HG02943 (cell line): ENCODE measurements around the gene CELF2.
A peak's percentile ranks its signal among the peaks of the same experiment; 100 is the strongest.

ENCODE experiments used
- ATAC-seq: cut with Tn5 transposase; IDR thresholded peaks from one replicate; pipeline ENCODE4 v1.9.1; 2021; ENCODE audit warnings: mild to moderate bottlenecking, low read depth, moderate library complexity; ENCODE audit not compliant: unreplicated experiment

Gene CELF2

GRCh38 chr10:11255156-11255555, 237.5 kb downstream of the CELF2 start:
- no peak for ATAC-seq

DNA sequence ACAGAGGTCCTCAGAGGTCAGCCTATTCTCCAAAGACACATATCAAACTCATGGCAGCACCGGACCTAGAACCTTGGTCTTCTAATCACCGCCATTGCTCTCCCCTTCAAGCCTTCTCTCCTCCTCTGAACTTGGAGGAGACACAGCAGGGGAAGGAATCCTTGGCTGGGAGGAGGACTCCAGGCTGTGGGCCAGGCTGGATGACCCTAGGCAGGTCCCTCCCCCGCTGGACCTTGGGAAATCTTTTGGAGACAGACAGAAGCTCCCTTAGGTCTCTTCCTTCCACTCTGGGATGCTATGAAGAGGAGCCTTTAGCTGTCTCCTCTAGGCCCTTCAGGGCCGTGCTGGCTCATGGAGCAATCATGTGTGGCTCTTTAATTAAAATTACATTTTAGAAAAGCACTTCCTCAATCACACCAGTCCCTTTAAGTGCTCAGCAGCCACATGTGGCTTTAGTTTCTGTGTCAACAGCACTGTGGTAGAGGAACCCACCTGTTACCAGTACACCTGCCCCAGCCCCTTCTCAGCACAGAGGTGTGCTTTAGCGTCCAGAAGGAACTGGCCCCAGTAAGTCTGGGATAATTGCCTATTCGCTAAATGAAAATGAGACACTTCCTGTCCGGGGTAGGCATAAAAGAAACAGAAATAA, 238.2 kb downstream of the CELF2 start:
- ATAC-seq, result no peak

- ATAC-seq, result no peak
Observed at GRCh38 chr10:11256896-11257295, 239.2 kb downstream of the CELF2 start.

GRCh38 chr10:11257440-11258090, 239.9 kb downstream of the CELF2 start:
- ATAC-seq, result no peak

DNA sequence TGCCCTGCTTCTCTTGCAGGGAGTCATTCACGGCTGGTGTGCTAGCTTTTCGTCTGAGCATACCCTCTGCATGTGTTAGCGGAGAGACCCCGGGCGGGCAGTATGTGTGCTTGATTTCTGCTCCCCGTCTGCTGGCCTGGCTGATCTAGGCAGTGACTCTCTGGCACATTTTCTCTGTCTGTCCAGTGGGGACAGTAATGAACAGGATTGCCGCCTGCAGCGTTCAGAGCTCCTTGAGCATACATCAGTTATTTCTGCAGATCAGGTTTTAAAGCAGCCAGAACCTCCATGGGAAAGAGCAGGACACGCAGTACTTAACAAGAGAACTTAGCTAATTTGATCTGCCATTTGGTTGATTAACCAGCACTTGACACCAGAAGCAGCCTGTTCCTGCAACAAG, 242.5 kb downstream of the CELF2 start:
- ATAC-seq, result no peak

GRCh38 chr10:11261143-11261542, 243.5 kb downstream of the CELF2 start:
- ATAC-seq, result no peak

- ATAC-seq, result no peak
Observed at GRCh38 chr10:11261687-11262493, 244.2 kb downstream of the CELF2 start.

GRCh38 chr10:11262494-11263345, 245.0 kb downstream of the CELF2 start:
- ATAC-seq, result no peak

DNA sequence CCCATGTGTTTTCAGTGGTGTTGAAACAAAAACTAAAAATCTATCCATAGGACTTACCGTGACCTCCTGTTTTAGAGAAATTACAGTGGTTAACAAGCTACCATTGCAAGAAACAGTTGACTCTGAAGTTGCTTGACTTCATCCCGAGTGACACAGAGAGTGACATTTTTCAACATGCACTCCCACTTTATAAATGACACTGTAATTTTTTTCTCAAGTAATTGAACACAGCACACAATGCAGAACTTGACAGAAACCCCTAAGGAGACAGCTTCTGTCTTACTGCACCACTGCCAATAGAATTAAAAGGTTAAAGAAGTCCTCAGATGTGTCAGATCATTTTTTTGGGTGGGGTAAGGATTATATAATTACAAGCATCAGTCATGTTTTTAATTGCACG, 246.1 kb downstream of the CELF2 start:
- ATAC-seq, result no peak

DNA sequence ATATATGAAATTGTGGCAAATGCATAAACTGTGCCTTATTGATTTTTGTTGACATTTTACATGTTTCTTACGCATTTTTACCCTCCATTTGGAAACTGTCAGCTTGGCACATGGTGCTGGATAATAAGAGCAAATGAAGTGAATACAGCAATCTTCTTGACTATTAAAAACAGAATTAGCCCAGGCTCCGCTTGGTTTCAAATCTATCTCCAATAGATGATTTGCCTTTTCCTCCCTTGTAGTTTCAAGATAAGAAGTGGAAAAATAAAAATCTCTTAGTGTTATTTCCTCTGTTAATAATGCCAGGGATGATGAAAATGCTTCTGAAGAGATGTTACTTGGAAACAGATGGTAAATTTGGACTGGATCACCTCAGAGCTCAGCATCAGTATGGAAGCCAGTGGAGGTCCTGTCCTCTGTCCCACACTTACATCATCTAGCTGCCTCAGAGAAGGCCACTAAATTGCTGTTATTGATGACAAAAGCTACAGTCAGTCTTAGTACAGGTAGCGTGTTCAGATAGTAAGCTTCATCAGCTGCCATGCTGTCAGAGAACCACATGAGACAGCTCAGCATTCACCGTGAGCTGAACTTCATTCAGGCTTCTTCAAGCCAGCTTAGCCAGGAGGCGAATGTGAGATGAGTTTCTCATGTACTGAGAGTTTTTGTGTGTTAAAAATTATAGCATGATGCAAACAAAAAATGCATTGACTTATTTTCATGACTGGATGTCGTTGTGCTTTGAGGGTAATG, 246.8 kb downstream of the CELF2 start:
- ATAC-seq, result no peak

DNA sequence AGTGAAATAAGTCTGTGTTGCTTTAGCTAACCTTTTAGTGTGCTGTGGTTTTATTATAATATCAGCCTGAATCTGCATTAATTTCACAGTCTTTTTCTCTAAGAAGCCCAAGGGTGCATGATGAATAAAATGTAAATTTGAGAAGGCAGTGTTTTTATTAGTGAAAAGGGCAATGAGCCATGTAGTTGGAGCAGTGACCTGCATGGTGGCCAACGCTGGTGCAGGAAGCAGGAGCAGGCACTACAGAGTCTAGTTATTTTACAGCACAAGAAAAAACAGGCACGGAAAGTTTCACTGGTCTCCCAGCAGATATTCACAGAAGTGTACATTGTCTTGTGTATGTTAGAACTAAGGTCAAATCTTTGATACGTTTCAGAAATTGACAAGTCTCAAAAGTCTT, 247.8 kb downstream of the CELF2 start:
- ATAC-seq, result no peak

DNA sequence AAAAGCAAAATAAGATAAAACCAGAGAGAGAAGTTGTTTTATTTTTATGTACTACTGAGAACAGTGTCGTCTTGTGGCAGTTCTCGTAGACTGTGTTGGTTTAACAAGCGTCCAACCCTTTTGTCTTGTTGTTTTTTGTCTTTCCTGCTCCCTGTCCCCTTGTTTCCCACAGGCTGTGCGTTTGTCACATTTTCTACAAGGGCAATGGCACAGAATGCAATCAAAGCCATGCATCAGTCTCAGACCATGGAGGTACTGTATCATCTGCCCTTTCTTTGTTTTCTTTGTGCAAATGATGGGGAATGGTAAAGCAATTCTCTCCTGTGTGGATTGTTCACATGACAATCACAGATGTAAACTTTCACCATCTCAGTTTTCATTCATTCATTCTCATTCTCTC, 248.8 kb downstream of the CELF2 start:
- ATAC-seq, result no peak

DNA sequence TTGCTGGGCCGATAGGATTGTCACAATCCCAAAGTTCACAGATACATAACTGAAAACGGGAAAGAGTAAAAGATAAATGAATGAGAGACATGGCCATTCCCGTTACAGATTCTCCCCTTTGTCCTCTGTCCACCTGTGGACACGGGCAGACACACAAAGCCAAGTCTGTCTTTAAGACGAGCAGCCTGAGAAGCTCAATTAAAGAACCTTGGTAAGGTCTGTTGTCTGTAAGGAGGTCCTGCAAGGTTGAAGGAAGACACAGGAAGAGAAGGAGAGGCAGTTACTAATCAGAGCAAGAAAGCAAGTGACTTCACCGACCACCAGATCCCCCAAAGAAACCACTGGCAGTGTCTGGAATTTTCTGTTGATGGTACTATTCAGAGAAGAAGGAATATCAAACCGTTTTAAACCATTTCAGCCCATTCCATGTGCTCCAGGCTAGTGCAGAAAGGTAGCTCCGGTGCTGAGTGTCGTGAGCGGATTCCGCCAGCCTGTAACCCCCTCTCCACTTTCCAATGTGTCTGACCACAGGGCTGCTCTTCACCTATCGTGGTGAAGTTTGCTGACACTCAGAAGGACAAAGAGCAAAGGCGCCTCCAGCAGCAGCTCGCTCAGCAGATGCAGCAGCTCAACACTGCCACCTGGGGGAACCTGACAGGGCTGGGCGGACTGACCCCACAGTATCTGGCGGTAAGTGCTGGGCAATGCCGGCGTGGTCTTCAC, 252.6 kb downstream of the CELF2 start:
- ATAC-seq, result peak; percentile 83

DNA sequence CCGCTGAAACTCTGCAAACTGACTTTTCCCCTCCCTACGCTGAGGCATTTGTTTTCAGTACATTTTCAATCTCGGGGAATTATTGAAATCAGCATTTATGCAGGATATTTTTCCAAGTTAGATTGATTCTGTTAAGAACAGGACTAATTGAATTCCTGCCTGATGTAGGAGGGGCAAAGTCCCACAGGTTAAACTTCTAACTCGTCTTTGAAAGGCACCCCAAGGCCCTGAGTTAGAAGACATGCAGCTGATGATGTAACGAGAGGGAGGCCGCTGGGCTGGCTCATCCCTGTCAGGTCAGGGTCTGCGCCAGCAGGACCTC, 253.1 kb downstream of the CELF2 start:
- no peak for ATAC-seq

GRCh38 chr10:11272915-11273389, 255.3 kb downstream of the CELF2 start:
- ATAC-seq, result no peak

- ATAC-seq, result no peak
Observed at GRCh38 chr10:11274452-11274851, 256.8 kb downstream of the CELF2 start.

DNA sequence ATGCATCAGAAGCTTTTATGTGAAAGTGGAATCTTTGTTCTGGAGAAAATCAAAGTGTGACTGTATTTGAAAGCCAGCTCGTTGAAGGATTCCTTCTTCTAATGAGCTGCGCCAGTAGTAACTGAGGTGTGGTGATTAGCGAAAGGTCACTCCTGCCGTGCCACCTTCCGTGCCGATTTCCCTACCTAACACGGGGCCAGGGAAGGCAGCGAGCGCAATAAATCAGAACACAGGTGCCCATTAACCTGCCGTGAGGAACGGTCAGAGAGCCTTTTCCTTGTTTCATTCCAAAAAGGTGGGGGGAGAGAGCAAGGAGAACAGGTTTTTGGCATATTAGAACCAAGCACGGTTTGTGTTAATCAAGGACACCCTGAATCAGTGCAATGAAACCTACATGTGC, 258.0 kb downstream of the CELF2 start:
- ATAC-seq, result no peak

- ATAC-seq, result no peak
Observed at GRCh38 chr10:11276449-11276990, 258.8 kb downstream of the CELF2 start.

- ATAC-seq, result no peak
Observed at GRCh38 chr10:11279314-11279713, 261.6 kb downstream of the CELF2 start.
